Osteocyte (in vitro differentiated cells): Measurements from ENCODE around the gene CCDC121. TPM values are rescaled to one million over a fixed set of nuclear protein-coding genes. Genes with fewer than 3 reads are reported as not detected.

Experiments
- DNase-seq: peaks from one replicate; pipeline ENCODE4 v3.0.0; 2021; ENCODE audit warnings: mixed read lengths; ENCODE audit not compliant: unreplicated experiment; ENCODE audit errors: extremely low spot score
- H3K27ac Mint-ChIP-seq: one replicate; pipeline ENCODE4 v1.8.0; 2021; ENCODE audit warnings: mild to moderate bottlenecking, mixed read lengths; ENCODE audit not compliant: unreplicated experiment
- H3K27me3 Mint-ChIP-seq: one replicate; pipeline ENCODE4 v1.8.0; 2021; ENCODE audit warnings: mixed read lengths; ENCODE audit not compliant: unreplicated experiment
- H3K36me3 Mint-ChIP-seq: one replicate; pipeline ENCODE4 v1.8.0; 2021; ENCODE audit warnings: mixed read lengths; ENCODE audit not compliant: unreplicated experiment
- H3K4me1 Mint-ChIP-seq: one replicate; pipeline ENCODE4 v1.8.0; 2021; ENCODE audit warnings: mixed read lengths; ENCODE audit not compliant: unreplicated experiment
- H3K4me3 Mint-ChIP-seq: one replicate; pipeline ENCODE4 v1.8.0; 2021; ENCODE audit warnings: mild to moderate bottlenecking, moderate library complexity, mixed read lengths; ENCODE audit not compliant: unreplicated experiment
- H3K9me3 Mint-ChIP-seq: one replicate; pipeline ENCODE4 v1.8.0; 2021; ENCODE audit warnings: mixed read lengths; ENCODE audit not compliant: unreplicated experiment
- CTCF ChIP-seq: fragments of 200-600 bp; sonication (generic); IDR thresholded peaks from 2 replicates; pipeline ENCODE4 v1.5.0; 2021; ENCODE audit warnings: antibody characterized with exemption, mild to moderate bottlenecking, moderate library complexity
- total RNA-seq: library from RNA; stranded (reverse); gene quantifications from 2 replicates; pipeline ENCODE4 v1.2.1, GENCODE V29; 2021

The CCDC121 gene
- total RNA-seq, 1 donor from 2014 or later, result 2.5 TPM

GRCh38 chr2:27664622-27665363 is 36.0 kb upstream of the CCDC121 start:
- no peak for TF ChIP-seq CTCF
- peaks cover 29% of the 10 kb centered on the region for H3K4me1 Mint-ChIP-seq
- DNase-seq, result no peak
- no peaks in the 10 kb centered on the region for H3K27me3 Mint-ChIP-seq
- peak overlapping the region; percentile 97 for H3K4me3 Mint-ChIP-seq
- peak overlapping the region; percentile 99 for H3K27ac Mint-ChIP-seq
- no peaks in the 10 kb centered on the region for H3K9me3 Mint-ChIP-seq
- H3K36me3 Mint-ChIP-seq, result peaks cover 36% of the 10 kb centered on the region

- no peak for DNase-seq
- peak overlapping the region; percentile 99 for H3K27ac Mint-ChIP-seq
Observed at GRCh38 chr2:27664154-27664574, 35.4 kb upstream of the CCDC121 start.

GRCh38 chr2:27663285-27664153 is 34.7 kb upstream of the CCDC121 start, which contains the start of the genes SLC4A1AP and SUPT7L:
TSS of gene SLC4A1AP (plus strand) at chr2:27663889. CDS start at chr2:27663915, 26 bp downstream.
TSS of gene SUPT7L (minus strand) at chr2:27663614. CDS start at chr2:27662192, 1,422 bp downstream.
- no peaks in the 10 kb centered on the region for H3K27me3 Mint-ChIP-seq
- DNase-seq, result peak; percentile 89
- H3K4me1 Mint-ChIP-seq, result peaks cover 29% of the 10 kb centered on the region
- H3K27ac Mint-ChIP-seq, result peak within 1 kb of the TSS; percentile 99
- peaks cover 34% of the 10 kb centered on the region for H3K36me3 Mint-ChIP-seq
- TF ChIP-seq CTCF, result no peak
- no peaks in the 10 kb centered on the region for H3K9me3 Mint-ChIP-seq
- H3K4me3 Mint-ChIP-seq, result peak within 1 kb of the TSS; percentile 97

More at GRCh38 chr2:27664154-27664574, 35.4 kb upstream of the CCDC121 start:
- Mint-ChIP-seq H3K4me1 (peaks cover 29% of the 10 kb centered on the region), H3K9me3 (no peaks in the 10 kb centered on the region), H3K36me3 (peaks cover 36% of the 10 kb centered on the region), H3K27me3 (no peaks in the 10 kb centered on the region), H3K4me3 (peak overlapping the region; percentile 97)
- TF ChIP-seq CTCF, result no peak

- no peaks in the 10 kb centered on the region for H3K9me3 Mint-ChIP-seq
- TF ChIP-seq CTCF, result no peak
- DNase-seq, result no peak
- peak overlapping the region; percentile 97 for H3K4me3 Mint-ChIP-seq
- H3K36me3 Mint-ChIP-seq, result peaks cover 34% of the 10 kb centered on the region
- no peak overlapping the region for H3K27ac Mint-ChIP-seq
- H3K27me3 Mint-ChIP-seq, result no peaks in the 10 kb centered on the region
- peaks cover 29% of the 10 kb centered on the region for H3K4me1 Mint-ChIP-seq
Observed at GRCh38 chr2:27661371-27661770, 32.6 kb upstream of the CCDC121 start.
